Caco-2 (cell line): ENCODE results near the gene SH2B3. TPM values are rescaled to one million over a fixed set of nuclear protein-coding genes. Genes with fewer than 3 reads are reported as not detected.

ENCODE experiments used
- BruUV-seq: library from RNA; stranded (reverse); fragments of 400-500 nt; replicated peaks from 2 replicates; lab custom pipeline; 2021; lab: Mats Ljungman, UMichigan
- CTCF ChIA-PET: fragments of 300-600 bp; sonication (Branson Sonifier 250); formaldehyde crosslinking; loops from one replicate; lab custom pipeline; 2022; ENCODE audit warnings: antibody characterized with exemption; lab: Charles Lee
- POLR2A ChIA-PET: fragments of 300-600 bp; sonication (Branson Sonifier 250); formaldehyde crosslinking; loops from one replicate; lab custom pipeline; 2022; ENCODE audit warnings: antibody characterized with exemption; lab: Charles Lee
- DNase-seq, 2 experiments: peaks; one replicate each; pipeline versions ENCODE4 v3.0.0 to v3.0.0-alpha.2; 2020 to 2022
- H3K27me3 ChIP-seq: replicated peaks from 2 replicates; pipeline ENCODE4 v1.6.0; 2011; ENCODE audit warnings: low read length; ENCODE audit not compliant: control insufficient read depth, insufficient read depth
- H3K36me3 ChIP-seq: 2 replicates; pipeline ENCODE4 v1.5.1; 2011; ENCODE audit warnings: low read length; ENCODE audit not compliant: control insufficient read depth, insufficient read depth
- H3K4me1 ChIP-seq: fragments of 250-450 bp; sonication (Bioruptor Pico); 2 replicates; pipeline ENCODE4 v1.5.1; 2020; ENCODE audit warnings: mild to moderate bottlenecking
- H3K4me3 ChIP-seq: 2 replicates; pipeline ENCODE4 v1.5.1; 2011; ENCODE audit warnings: low read depth, mild to moderate bottlenecking, control low read depth, low read length
- H3K9me3 ChIP-seq: fragments of 250-450 bp; sonication (Bioruptor Pico); 2 replicates; pipeline ENCODE4 v1.5.1; 2020; ENCODE audit warnings: mild to moderate bottlenecking, moderate library complexity
- H3K27ac Mint-ChIP-seq: one replicate; pipeline ENCODE4 v1.8.0; 2022; ENCODE audit warnings: mixed read lengths; ENCODE audit not compliant: unreplicated experiment
- H3K27me3 Mint-ChIP-seq: one replicate; pipeline ENCODE4 v1.8.0; 2022; ENCODE audit warnings: mixed read lengths; ENCODE audit not compliant: insufficient read depth, unreplicated experiment
- H3K36me3 Mint-ChIP-seq: one replicate; pipeline ENCODE4 v1.8.0; 2022; ENCODE audit warnings: mild to moderate bottlenecking, mixed read lengths; ENCODE audit not compliant: insufficient read depth, unreplicated experiment
- H3K4me1 Mint-ChIP-seq: one replicate; pipeline ENCODE4 v1.8.0; 2022; ENCODE audit warnings: low read depth, mixed read lengths; ENCODE audit not compliant: unreplicated experiment
- H3K4me3 Mint-ChIP-seq: one replicate; pipeline ENCODE4 v1.8.0; 2022; ENCODE audit warnings: mild to moderate bottlenecking, moderate library complexity, mixed read lengths; ENCODE audit not compliant: unreplicated experiment
- H3K9me3 Mint-ChIP-seq: one replicate; pipeline ENCODE4 v1.8.0; 2022; ENCODE audit warnings: mixed read lengths; ENCODE audit not compliant: unreplicated experiment
- CTCF ChIP-seq, 2 experiments: fragments of 200-600 bp in 1 of 2; IDR thresholded peaks; 1 replicate in 1 of 2; 2 replicates in 1 of 2; pipeline versions ENCODE4 v1.5.1 to v1.8.0; 2011 to 2022; ENCODE audit warnings: antibody characterized with exemption in 1 of 2, control low read depth in 1 of 2, inconsistent platforms in 1 of 2, low read depth in 1 of 2, low read length in 1 of 2, mild to moderate bottlenecking in 1 of 2, moderate library complexity in 1 of 2; ENCODE audit not compliant: insufficient read depth in 1 of 2, severe bottlenecking in 1 of 2, unreplicated experiment in 1 of 2
- intact Hi-C: fragments of 100-400 bp; cut with micrococcal nuclease; formaldehyde crosslinking; loops from one replicate; pipeline ENCODE4 v1.10.0; 2022; ENCODE audit not compliant: unreplicated experiment
- total RNA-seq: library from RNA; stranded (reverse); gene quantifications from 2 replicates; pipeline ENCODE4 v1.2.3, GENCODE V29; 2022

SH2B3 gene
- total RNA-seq, 1 experiment from 2014 or later = 16.1 TPM

- no peaks in the 10 kb centered on the region for H3K27me3 ChIP-seq
- BruUV-seq = TSS peak; percentile 10
- no peaks in the 10 kb centered on the region for H3K4me1 ChIP-seq
- Mint-ChIP-seq H3K27ac (peak overlapping the region; percentile 15), H3K27me3 (no peaks in the 10 kb centered on the region), H3K9me3 (no peaks in the 10 kb centered on the region), H3K36me3 (peaks cover 91% of the 10 kb centered on the region), H3K4me3 (no peak overlapping the region), H3K4me1 (no peaks in the 10 kb centered on the region)
- ChIA-PET POLR2A (no interaction called here), CTCF (no interaction called here)
- no peaks in the 10 kb centered on the region for H3K9me3 ChIP-seq
- DNase-seq = no peak
- peaks cover 5% of the 10 kb centered on the region for H3K36me3 ChIP-seq
- intact Hi-C loops = no loop called here
- TF ChIP-seq CTCF (IDR thresholded peaks at IDR 0.05; ENCODE audit: insufficient read depth in 1 of 2, low read depth in 1 of 2, low read length in 1 of 2, severe bottlenecking in 1 of 2, unreplicated experiment in 1 of 2) = no peak
- no peak overlapping the region for H3K4me3 ChIP-seq
Observed at GRCh38 chr12:111448846-111449790, 43.4 kb downstream of the SH2B3 start.

GRCh38 chr12:111450676-111451075 is 45.0 kb downstream of the SH2B3 start:
- TSS peak; percentile 24 for BruUV-seq
- peaks cover 5% of the 10 kb centered on the region for H3K36me3 ChIP-seq

More at GRCh38 chr12:111450676-111451075, 45.0 kb downstream of the SH2B3 start:
- TF ChIP-seq CTCF (IDR thresholded peaks at IDR 0.05; ENCODE audit: insufficient read depth in 1 of 2, low read depth in 1 of 2, low read length in 1 of 2, severe bottlenecking in 1 of 2, unreplicated experiment in 1 of 2) = no peak
- H3K27me3 Mint-ChIP-seq = no peaks in the 10 kb centered on the region
- peaks cover 85% of the 10 kb centered on the region for H3K36me3 Mint-ChIP-seq
- POLR2A ChIA-PET = no interaction called here
- no peaks in the 10 kb centered on the region for H3K4me1 Mint-ChIP-seq
- no peaks in the 10 kb centered on the region for H3K9me3 Mint-ChIP-seq
- Histone ChIP-seq H3K4me1 (no peaks in the 10 kb centered on the region), H3K27me3 (no peaks in the 10 kb centered on the region), H3K4me3 (no peak overlapping the region), H3K9me3 (no peaks in the 10 kb centered on the region)
- H3K27ac Mint-ChIP-seq = no peak overlapping the region
- intact Hi-C loops = loop anchor here (1.0 to 2.0 kb wide), 2 partner anchors 46 to 53 kb away; partner anchors contain the start of gene SH2B3
- CTCF ChIA-PET = interaction anchor here (2.3 kb wide), 1 partner anchor 55 kb away, joined by 32 read pairs; no protein-coding TSS in a partner anchor
- peak in 1 of 2 experiments; percentile 7 for DNase-seq
- no peak overlapping the region for H3K4me3 Mint-ChIP-seq
